NCI-H1105 treated with DMSO at 0.1 percent for 48 hours (cell line): Measurements from ENCODE around the gene ZBTB9.

Experiments used
- DNase-seq: peaks from one replicate; lab custom pipeline; 2025; lab: John Stamatoyannopoulos, UW

The ZBTB9 gene

GRCh38 chr6:33433001-33433543, 21.3 kb upstream of the ZBTB9 start:
- DNase-seq = no peak

- no peak for DNase-seq
Measured at GRCh38 chr6:33433544-33434191, 20.7 kb upstream of the ZBTB9 start.

DNA sequence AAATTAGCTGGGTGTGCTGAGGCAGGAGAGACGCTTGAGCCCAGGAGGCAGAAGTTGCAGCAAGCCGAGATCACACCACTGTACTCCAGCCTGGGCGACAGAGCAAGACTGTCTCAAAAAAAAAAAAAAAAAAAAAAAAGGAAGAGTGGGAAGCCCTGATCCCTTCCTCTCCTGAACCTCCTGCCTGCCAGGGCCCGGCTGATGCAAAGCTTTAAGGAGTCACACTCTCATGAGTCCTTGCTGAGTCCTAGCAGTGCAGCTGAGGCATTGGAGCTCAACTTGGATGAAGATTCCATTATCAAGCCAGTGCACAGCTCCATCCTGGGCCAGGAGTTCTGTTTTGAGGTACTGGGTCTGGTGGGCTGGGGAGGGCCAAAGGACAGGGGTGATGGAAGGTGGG, 19.4 kb upstream of the ZBTB9 start:
- no peak for DNase-seq

DNA sequence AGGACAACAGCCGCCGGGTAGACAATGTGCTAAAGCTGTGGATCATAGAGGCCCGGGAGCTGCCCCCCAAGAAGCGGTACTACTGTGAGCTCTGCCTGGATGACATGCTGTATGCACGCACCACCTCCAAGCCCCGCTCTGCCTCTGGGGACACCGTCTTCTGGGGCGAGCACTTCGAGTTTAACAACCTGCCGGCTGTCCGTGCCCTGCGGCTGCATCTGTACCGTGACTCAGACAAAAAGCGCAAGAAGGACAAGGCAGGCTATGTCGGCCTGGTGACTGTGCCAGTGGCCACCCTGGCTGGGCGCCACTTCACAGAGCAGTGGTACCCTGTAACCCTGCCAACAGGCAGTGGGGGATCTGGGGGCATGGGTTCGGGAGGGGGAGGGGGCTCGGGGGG, 16.7 kb upstream of the ZBTB9 start:
- DNase-seq = no peak

- DNase-seq = no peak
Measured at GRCh38 chr6:33438978-33439594, 15.3 kb upstream of the ZBTB9 start.

DNA sequence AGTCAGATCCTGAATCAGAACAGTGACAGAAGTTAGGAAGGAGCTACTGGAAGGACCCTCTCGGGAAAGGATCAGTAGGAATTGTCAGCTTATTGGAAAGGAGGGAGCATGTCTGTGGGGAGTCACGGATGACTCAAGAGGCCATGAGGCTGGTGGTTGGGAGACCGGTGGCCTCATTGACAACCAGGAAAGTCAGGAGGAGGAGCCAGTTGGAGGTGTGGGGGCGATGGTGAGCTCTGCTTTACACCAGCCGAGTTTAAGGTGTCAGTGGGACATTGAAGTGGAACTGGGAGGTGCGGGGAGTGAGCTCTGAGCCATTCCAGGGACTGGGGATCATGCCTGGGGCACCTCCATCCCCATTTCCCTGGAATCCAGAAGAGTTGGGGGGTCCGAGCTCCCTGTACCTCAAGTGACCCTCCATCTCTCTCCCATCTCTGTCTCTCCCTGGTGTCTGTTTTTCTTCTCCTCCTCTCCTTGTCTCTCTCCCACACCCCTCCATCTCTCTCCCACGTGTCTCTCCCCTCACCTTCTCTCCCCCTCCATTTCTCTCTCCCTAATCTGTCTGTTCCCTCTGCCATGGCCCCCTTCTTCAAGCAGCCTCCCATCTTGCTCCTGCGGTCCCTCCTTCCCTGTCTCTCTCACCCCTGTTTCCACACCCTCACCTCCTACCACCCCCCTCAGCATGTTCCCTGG, 14.3 kb upstream of the ZBTB9 start:
- DNase-seq = no peak

- DNase-seq = no peak
Measured at GRCh38 chr6:33440649-33441309, 13.6 kb upstream of the ZBTB9 start.

GRCh38 chr6:33441457-33441856, 12.9 kb upstream of the ZBTB9 start:
- DNase-seq = no peak

- DNase-seq = no peak
Measured at GRCh38 chr6:33442283-33442682, 12.1 kb upstream of the ZBTB9 start.

DNA sequence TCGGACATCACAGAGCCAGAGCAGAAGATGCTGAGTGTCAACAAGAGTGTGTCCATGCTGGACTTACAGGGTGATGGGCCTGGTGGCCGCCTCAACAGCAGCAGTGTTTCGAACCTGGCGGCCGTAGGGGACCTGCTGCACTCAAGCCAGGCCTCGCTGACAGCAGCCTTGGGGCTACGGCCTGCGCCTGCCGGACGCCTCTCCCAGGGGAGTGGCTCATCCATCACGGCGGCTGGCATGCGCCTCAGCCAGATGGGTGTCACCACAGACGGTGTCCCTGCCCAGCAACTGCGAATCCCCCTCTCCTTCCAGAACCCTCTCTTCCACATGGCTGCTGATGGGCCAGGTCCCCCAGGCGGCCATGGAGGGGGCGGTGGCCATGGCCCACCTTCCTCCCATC, 11.4 kb upstream of the ZBTB9 start:
- DNase-seq = no peak

DNA sequence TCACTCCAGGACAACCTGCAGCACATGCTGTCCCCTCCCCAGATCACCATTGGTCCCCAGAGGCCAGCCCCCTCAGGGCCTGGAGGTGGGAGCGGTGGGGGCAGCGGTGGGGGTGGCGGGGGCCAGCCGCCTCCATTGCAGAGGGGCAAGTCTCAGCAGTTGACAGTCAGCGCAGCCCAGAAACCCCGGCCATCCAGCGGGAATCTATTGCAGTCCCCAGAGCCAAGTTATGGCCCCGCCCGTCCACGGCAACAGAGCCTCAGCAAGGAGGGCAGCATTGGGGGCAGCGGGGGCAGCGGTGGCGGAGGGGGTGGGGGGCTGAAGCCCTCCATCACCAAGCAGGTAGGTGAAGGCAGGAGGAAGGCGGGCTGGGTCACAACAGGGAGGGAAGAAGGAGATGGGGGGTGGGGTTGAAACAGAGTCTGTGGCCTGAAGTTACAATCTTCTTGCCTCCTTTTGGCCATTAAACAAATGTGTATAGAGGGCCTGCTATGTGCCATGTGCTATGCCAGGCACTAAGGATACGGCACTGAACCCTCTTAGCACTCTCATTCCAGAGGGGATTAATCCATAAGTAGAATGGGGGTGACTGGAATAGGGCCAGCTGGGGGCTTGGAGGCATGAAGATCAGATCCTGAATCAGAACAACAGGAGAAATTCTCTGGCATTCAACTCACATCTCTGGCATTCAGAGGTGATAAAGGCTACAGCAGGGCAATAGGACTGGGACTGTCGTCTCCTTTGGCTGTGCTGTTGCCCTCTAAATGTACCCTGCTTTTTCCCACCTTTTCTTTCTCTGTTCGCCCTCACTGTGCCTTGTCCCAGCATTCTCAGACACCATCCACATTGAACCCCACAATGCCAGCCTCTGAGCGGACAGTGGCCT, 10.5 kb upstream of the ZBTB9 start:
- no peak for DNase-seq

DNA sequence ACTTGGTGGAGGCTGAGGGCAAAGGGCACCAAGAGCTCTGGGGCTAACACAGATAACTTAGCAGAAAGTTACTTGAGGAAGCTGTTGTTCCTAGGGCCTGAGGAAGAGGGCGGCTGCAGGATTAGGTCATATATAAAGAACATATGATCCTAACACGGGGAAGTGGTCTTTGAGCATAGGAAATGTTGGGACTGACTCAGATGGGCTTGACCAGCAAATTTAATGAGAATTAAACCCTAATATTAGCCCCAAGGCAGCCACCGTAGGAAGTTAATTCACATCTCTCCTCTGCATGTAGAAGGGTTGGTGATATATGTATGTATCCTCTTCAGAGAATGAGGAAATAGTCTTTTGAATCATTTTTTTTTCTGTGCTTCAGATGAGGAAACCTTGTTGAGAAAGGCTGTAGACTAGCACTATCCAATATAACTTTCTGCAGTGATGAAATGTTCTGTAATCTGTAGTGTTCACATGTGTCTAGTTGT, 9.2 kb upstream of the ZBTB9 start:
- no peak for DNase-seq

GRCh38 chr6:33446356-33446755, 8.0 kb upstream of the ZBTB9 start:
- no peak for DNase-seq

DNA sequence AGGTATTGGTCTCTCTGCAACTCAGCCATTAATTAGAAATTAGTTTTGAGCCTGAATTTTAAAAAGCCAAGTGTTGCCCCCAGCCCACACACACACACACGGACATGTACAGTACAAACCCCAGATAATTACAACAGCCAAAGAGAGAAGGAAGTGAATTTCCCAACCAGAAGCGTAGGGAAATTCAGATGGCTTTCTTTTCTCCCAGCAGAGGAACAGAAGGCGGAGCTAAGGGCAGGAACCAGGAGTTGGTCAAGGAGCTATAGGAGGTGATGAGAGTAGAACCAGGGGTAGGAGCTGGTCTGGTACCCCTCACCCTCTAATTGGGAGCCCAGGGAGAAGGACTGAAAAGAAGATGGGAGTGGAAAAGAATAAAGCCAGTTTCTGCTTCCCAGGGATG, 3.9 kb upstream of the ZBTB9 start:
- no peak for DNase-seq

GRCh38 chr6:33451606-33452005, 2.8 kb upstream of the ZBTB9 start:
- no peak for DNase-seq

GRCh38 chr6:33452496-33452895, 1.9 kb upstream of the ZBTB9 start:
- DNase-seq = no peak

DNA sequence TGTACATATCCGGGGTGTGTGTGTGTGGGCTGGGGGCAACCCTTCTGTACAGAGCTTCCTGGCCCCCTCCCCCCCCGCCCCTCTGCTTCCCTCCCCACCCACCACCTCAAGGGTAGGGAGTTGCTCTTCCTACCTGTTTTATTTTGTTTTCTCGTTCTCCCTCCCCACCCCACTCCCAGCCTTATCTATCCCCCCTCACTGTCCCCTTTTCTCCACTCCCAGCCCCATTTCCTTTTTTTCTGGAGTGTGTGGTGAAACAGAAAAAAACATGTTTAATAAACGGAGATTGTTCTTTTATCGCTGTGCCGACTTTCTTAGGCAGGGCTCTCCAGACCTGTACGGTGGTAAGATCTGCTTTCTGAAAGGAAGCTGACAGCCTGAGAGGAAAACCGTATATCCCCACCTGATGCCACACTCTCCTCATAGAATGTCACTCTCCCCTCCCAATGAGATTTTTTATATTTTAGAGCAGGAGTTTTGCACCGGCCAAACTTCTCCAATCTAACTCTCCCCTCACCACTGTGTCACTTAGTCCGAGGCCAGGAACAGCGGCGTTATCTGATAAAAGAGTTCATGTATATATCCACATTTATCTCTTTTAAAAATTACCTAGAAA, 875 bp upstream of the ZBTB9 start:
- DNase-seq = peak; percentile 3

GRCh38 chr6:33455051-33455450, 675 bp downstream of the ZBTB9 start:
- DNase-seq = no peak

DNA sequence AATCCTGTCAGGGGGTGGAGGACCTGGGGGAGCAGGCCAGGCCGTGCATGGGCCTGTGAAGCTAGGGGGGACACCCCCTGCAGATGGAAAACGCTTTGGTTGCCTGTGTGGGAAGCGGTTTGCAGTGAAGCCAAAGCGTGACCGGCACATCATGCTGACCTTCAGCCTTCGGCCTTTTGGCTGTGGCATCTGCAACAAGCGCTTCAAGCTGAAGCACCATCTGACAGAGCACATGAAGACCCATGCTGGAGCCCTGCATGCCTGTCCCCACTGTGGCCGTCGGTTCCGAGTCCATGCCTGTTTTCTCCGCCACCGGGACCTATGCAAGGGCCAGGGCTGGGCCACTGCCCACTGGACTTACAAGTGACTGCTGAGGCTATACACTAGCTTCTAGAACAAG, 1.8 kb downstream of the ZBTB9 start:
- no peak for DNase-seq

- no peak for DNase-seq
Measured at GRCh38 chr6:33458676-33459075, 4.3 kb downstream of the ZBTB9 start.

- no peak for DNase-seq
Measured at GRCh38 chr6:33459226-33459625, 4.8 kb downstream of the ZBTB9 start.
